Smooth muscle cell (in vitro differentiated cells): Measurements from ENCODE around the gene RAD21L1. TPM values are rescaled to one million over a fixed set of nuclear protein-coding genes. Genes with fewer than 3 reads are reported as not detected.
A peak's percentile ranks its signal among the peaks of the same experiment; 100 is the strongest.

ENCODE experiments used
- DNase-seq: peaks from one replicate; lab custom pipeline; 2025; ENCODE audit not compliant: unreplicated experiment; lab: John Stamatoyannopoulos, UW
- H2AFZ ChIP-seq: fragments of 200-600 bp; sonication (generic); 2 replicates; pipeline ENCODE4 v1.6.0; 2016; ENCODE audit warnings: antibody characterized with exemption, low read depth, mild to moderate bottlenecking
- H3F3A ChIP-seq: fragments of 200-600 bp; sonication (generic); 2 replicates; pipeline ENCODE4 v1.6.0; 2017; ENCODE audit warnings: antibody characterized with exemption, low read depth
- H3K27ac ChIP-seq: fragments of 200-600 bp; sonication (generic); 2 replicates; pipeline ENCODE4 v1.5.1; 2016; ENCODE audit warnings: low read depth, mild to moderate bottlenecking
- H3K27me3 ChIP-seq: fragments of 200-600 bp; sonication (generic); 2 replicates; pipeline ENCODE4 v1.6.1; 2016; ENCODE audit warnings: low read depth, mild to moderate bottlenecking
- H3K36me3 ChIP-seq: fragments of 200-600 bp; sonication (generic); 2 replicates; pipeline ENCODE4 v1.5.1; 2016; ENCODE audit warnings: low read depth
- H3K4me1 ChIP-seq: fragments of 200-600 bp; sonication (generic); 2 replicates; pipeline ENCODE4 v1.5.1; 2016; ENCODE audit warnings: low read depth
- H3K4me2 ChIP-seq: fragments of 200-600 bp; sonication (generic); 2 replicates; pipeline ENCODE4 v1.6.0; 2016; ENCODE audit warnings: mild to moderate bottlenecking
- H3K4me3 ChIP-seq: fragments of 200-600 bp; sonication (generic); 2 replicates; pipeline ENCODE4 v1.5.1; 2016; ENCODE audit warnings: mild to moderate bottlenecking
- H3K79me2 ChIP-seq: fragments of 200-600 bp; sonication (generic); 2 replicates; pipeline ENCODE4 v1.6.0; 2016; ENCODE audit warnings: low read depth, mild to moderate bottlenecking
- H3K9ac ChIP-seq: fragments of 200-600 bp; sonication (generic); 2 replicates; pipeline ENCODE4 v1.6.0; 2016; ENCODE audit warnings: low read depth
- H3K9me3 ChIP-seq: fragments of 200-600 bp; sonication (generic); replicated peaks from 2 replicates; pipeline ENCODE4 v1.5.1; 2016; ENCODE audit warnings: low read depth
- H4K20me1 ChIP-seq: fragments of 200-600 bp; sonication (generic); 2 replicates; pipeline ENCODE4 v1.6.0; 2016; ENCODE audit warnings: low read depth
- CTCF ChIP-seq: fragments of 200-600 bp; sonication (generic); IDR thresholded peaks from 2 replicates; pipeline ENCODE4 v1.5.1; 2017; ENCODE audit warnings: borderline replicate concordance, mild to moderate bottlenecking, antibody characterized with exemption; ENCODE audit not compliant: insufficient read depth, poor library complexity, severe bottlenecking
- WGBS: methylation state at CpG from one replicate; pipeline ENCODE4 v1.1.7; 2016; ENCODE audit warnings: low lambda C conversion rate; 5-methylcytosine and 5-hydroxymethylcytosine counted together
- polyA plus RNA-seq: library from polyadenylated mRNA; unstranded; fragments of >200 nt; fragmentation: Nextera tagmentation; extraction: Ambion mirVana; gene quantifications from 2 replicates; pipeline ENCODE4 v1.2.1, GENCODE V29; 2016
- total RNA-seq: library from RNA; depleted of rRNA; stranded (reverse); fragments of >200 nt; gene quantifications from 2 replicates; pipeline ENCODE4 v1.2.3, GENCODE V29; 2014

Gene RAD21L1
- total and polyA plus RNA-seq, 2 experiments from 2014 or later, result not detected

DNA sequence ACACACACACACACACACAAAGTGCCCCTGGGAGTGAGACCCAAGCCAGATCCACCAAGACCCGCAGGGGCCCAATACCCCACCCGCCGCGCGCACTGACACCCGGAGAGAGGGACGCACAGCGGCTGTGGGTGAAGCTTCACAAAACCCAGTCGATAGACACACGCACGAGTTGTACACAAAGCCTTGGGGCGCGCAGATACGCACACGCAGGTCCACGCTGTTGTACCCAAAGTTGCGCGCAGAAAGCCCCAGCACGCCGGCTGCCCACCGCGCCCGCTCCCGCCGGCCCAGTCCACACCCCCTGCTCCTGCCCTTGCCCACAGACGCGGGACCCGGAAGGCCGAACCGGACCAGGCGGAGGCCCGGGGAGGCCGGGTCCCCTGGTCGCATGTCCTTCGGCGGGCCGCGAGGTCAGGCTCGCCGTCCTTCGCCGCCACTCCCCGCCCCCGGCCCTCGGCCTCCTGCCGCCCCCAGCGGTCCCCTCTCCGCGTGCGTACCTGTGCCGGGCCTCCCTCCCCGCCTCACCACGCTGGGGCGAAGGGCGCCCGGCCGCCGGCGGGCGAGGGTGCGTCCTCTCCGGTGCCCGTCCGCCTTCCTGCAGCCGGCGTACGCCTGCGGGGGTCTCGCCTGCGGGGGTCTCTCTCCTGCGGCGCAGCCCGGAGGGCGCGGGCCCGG is 41.1 kb upstream of the RAD21L1 start, which contains the start of gene TMEM74B:
TSS of gene TMEM74B (minus strand) at position 344 of the 678 bp plus-strand sequence. CDS start 1,180 bp downstream, outside the sequence.
- H3K9ac ChIP-seq, result no peak within 1 kb of the TSS
- no peaks in the 10 kb centered on the region for H4K20me1 ChIP-seq
- DNase-seq, result no peak
- H3K79me2 ChIP-seq, result no peaks in the 10 kb centered on the region
- no peaks in the 10 kb centered on the region for H3K36me3 ChIP-seq
- no peaks in the 10 kb centered on the region for H3K9me3 ChIP-seq
- no peak within 1 kb of the TSS for H3K27ac ChIP-seq
- no peaks in the 10 kb centered on the region for H3K4me1 ChIP-seq
- H3F3A ChIP-seq, result no peaks in the 10 kb centered on the region
- peak within 1 kb of the TSS; percentile 90 for H3K4me2 ChIP-seq
- TF ChIP-seq CTCF, result no peak
- H3K27me3 ChIP-seq, result peaks cover 32% of the 10 kb centered on the region
- no peak within 1 kb of the TSS for H2AFZ ChIP-seq
- 8% methylated on average over 29 of the region's 76 CpGs for WGBS
- peak within 1 kb of the TSS; percentile 55 for H3K4me3 ChIP-seq

- no peak overlapping the region for H3K27ac ChIP-seq
- DNase-seq, result no peak
- TF ChIP-seq CTCF, result no peak
- H3K27me3 ChIP-seq, result peaks cover 32% of the 10 kb centered on the region
- no peaks in the 10 kb centered on the region for H3F3A ChIP-seq
- no peaks in the 10 kb centered on the region for H3K79me2 ChIP-seq
- H3K9ac ChIP-seq, result no peak overlapping the region
- no CpG with 5 or more reads among the region's 54 CpGs for WGBS
- no peaks in the 10 kb centered on the region for H3K4me1 ChIP-seq
- H3K4me2 ChIP-seq, result peak overlapping the region; percentile 90
- peak overlapping the region; percentile 55 for H3K4me3 ChIP-seq
- H4K20me1 ChIP-seq, result no peaks in the 10 kb centered on the region
- no peak overlapping the region for H2AFZ ChIP-seq
- H3K9me3 ChIP-seq, result no peaks in the 10 kb centered on the region
- no peaks in the 10 kb centered on the region for H3K36me3 ChIP-seq
Measured at GRCh38 chr20:1185316-1185741, 40.5 kb upstream of the RAD21L1 start.

DNA sequence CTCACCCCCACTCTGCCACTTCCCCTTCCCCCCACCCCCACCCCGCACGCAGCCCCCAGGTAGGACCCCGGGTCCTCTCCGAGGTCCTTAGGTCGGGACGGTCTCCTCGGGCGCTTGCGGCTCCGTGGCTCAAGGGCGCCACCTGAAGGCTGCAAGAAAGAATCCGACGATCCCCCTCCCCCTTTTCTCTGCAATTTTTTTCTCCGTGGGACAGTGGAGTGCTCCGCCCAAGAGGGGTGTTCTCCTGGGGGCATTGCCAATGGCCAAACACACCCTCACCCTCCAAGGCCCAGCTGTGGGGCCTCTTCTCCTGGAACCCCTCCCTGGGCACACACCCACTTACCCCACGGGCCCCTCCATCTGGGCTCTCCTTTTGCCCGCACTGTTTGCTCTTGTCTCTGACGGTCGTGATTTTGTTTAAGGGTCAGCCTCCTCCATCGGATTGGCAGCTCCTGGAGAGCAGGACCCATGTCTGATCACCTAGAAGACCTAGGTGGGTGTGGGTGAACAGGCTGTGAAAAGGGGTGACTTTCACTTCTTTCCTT is 40.0 kb upstream of the RAD21L1 start:
- no peak for DNase-seq
- H3F3A ChIP-seq, result no peaks in the 10 kb centered on the region
- no peaks in the 10 kb centered on the region for H3K36me3 ChIP-seq
- no peak overlapping the region for H3K9ac ChIP-seq
- H3K79me2 ChIP-seq, result no peaks in the 10 kb centered on the region
- peak overlapping the region; percentile 55 for H3K4me3 ChIP-seq
- WGBS, result 32% methylated on average over 10 of the region's 20 CpGs
- no peak overlapping the region for H2AFZ ChIP-seq
- peaks cover 36% of the 10 kb centered on the region for H3K27me3 ChIP-seq
- no peak overlapping the region for H3K27ac ChIP-seq
- no peaks in the 10 kb centered on the region for H4K20me1 ChIP-seq
- H3K4me2 ChIP-seq, result peak overlapping the region; percentile 90
- H3K4me1 ChIP-seq, result no peaks in the 10 kb centered on the region
- no peaks in the 10 kb centered on the region for H3K9me3 ChIP-seq
- peak; percentile 54 for TF ChIP-seq CTCF
